Fibroblast of skin of scalp (primary cell): ENCODE results near the gene KIF23. TPM values are rescaled to one million over a fixed set of nuclear protein-coding genes. Genes with fewer than 3 reads are reported as not detected.
"Not testable (repeated sequence)": the region's sequence is repeated elsewhere in the genome, so short reads cannot be mapped to it uniquely, and the experiment has no call there.

Experiments used
- DNase-seq: peaks from one replicate; pipeline ENCODE4 v3.0.0-alpha.2; 2013
- polyA plus RNA-seq, 2 experiments: library from polyadenylated mRNA; unstranded; fragments of 120-200 nt; gene quantifications; one replicate each; pipeline ENCODE4 v1.2.1, GENCODE V29; 2013; ENCODE audit not compliant: insufficient read length in 2 of 2

Gene KIF23
- polyA plus RNA-seq (2013, experiment 1 of 2; ENCODE audit: insufficient read length): 35.6 TPM
- 33.9 TPM for polyA plus RNA-seq (2013, experiment 2 of 2; ENCODE audit: insufficient read length)

GRCh38 chr15:69413822-69414700 lies at the start of gene KIF23:
Gene KIF23, plus strand, starts transcription at chr15:69414349. Its CDS starts 117 bp downstream, at chr15:69414466.
- DNase-seq: peak; percentile 94

GRCh38 chr15:69367236-69367635 lies 46.9 kb upstream of the KIF23 start:
- DNase-seq: no peak

- DNase-seq: no peak
Measured at GRCh38 chr15:69369631-69370030, 44.5 kb upstream of the KIF23 start.

- no peak for DNase-seq
Measured at GRCh38 chr15:69373406-69373805, 40.7 kb upstream of the KIF23 start.

- no peak for DNase-seq
Measured at GRCh38 chr15:69375151-69375790, 38.9 kb upstream of the KIF23 start.

- DNase-seq: no peak
Measured at GRCh38 chr15:69377216-69377970, 36.8 kb upstream of the KIF23 start.

GRCh38 chr15:69380100-69380725 lies 33.9 kb upstream of the KIF23 start:
- DNase-seq: no peak

GRCh38 chr15:69380726-69381105 lies 33.4 kb upstream of the KIF23 start:
- no peak for DNase-seq

- not testable (repeated sequence) for DNase-seq
Measured at GRCh38 chr15:69382176-69382575, 32.0 kb upstream of the KIF23 start.

- DNase-seq: not testable (repeated sequence)
Measured at GRCh38 chr15:69384066-69384465, 30.1 kb upstream of the KIF23 start.

GRCh38 chr15:69384626-69385598 lies 29.2 kb upstream of the KIF23 start:
- DNase-seq: no peak

- no peak for DNase-seq
Measured at GRCh38 chr15:69385831-69386230, 28.3 kb upstream of the KIF23 start.

- no peak for DNase-seq
Measured at GRCh38 chr15:69386284-69386683, 27.9 kb upstream of the KIF23 start.

- DNase-seq: no peak
Measured at GRCh38 chr15:69388260-69388705, 25.9 kb upstream of the KIF23 start.

- DNase-seq: no peak
Measured at GRCh38 chr15:69389426-69389825, 24.7 kb upstream of the KIF23 start.

- DNase-seq: peak; percentile 71
Measured at GRCh38 chr15:69390575-69390974, 23.6 kb upstream of the KIF23 start.

- DNase-seq: no peak
Measured at GRCh38 chr15:69391046-69391757, 22.9 kb upstream of the KIF23 start.

- no peak for DNase-seq
Measured at GRCh38 chr15:69392352-69392751, 21.8 kb upstream of the KIF23 start.

- no peak for DNase-seq
Measured at GRCh38 chr15:69393831-69394491, 20.2 kb upstream of the KIF23 start.
